HCT116 (cell line): ENCODE measurements around the gene RIPOR3. TPM values are rescaled to one million over a fixed set of nuclear protein-coding genes. Genes with fewer than 3 reads are reported as not detected.

Experiments used
- ATAC-seq: fragments of 200-7000 bp; cut with Tn5 transposase; 2 replicates; pipeline ENCODE4 v1.9.1; 2020; ENCODE audit warnings: mild to moderate bottlenecking, moderate library complexity
- BruUV-seq: library from RNA; stranded (reverse); fragments of 400-500 nt; replicated peaks from 2 replicates; lab custom pipeline; 2021; lab: Mats Ljungman, UMichigan
- CTCF ChIA-PET: fragments of 300-600 bp; sonication (Branson Sonifier 250); formaldehyde crosslinking; loops from one replicate; lab custom pipeline; 2021; ENCODE audit warnings: antibody characterized with exemption; lab: Charles Lee
- POLR2A ChIA-PET: fragments of 300-600, 350-600 bp; sonication (Branson Sonifier 250); formaldehyde crosslinking; loops from one replicate; lab custom pipeline; 2021; ENCODE audit warnings: antibody characterized with exemption; lab: Charles Lee
- RAD21 ChIA-PET, 2 experiments: fragments of 300-600 bp; sonication (Branson Sonifier 250); formaldehyde crosslinking; loops; one replicate each; lab custom pipeline; 2023; ENCODE audit warnings: low total read pairs in 2 of 2; ENCODE audit not compliant: uncharacterized antibody in 2 of 2, unreplicated experiment in 2 of 2, low non-redundant PET in 1 of 2; lab: Charles Lee
- DNase-seq: peaks from one replicate; pipeline ENCODE4 v3.0.0-alpha.2; 2010; ENCODE audit warnings: low read depth, low spot score
- H2AFZ ChIP-seq: fragments of 200-600 bp; shearing (Covaris generic), sonication (generic); 2 replicates; pipeline ENCODE4 v1.6.1; 2017; ENCODE audit warnings: low read depth, mixed run types, mixed read lengths, antibody characterized with exemption, low read length; ENCODE audit not compliant: poor library complexity, severe bottlenecking
- H3K27ac ChIP-seq: 2 replicates; pipeline ENCODE4 v1.5.1; 2012; ENCODE audit warnings: low read depth, low read length
- H3K27me3 ChIP-seq: fragments of 200-600 bp; sonication (generic); 2 replicates; pipeline ENCODE4 v1.6.1; 2016; ENCODE audit warnings: mixed run types, low read length, mixed read lengths; ENCODE audit not compliant: insufficient read depth
- H3K36me3 ChIP-seq, 2 experiments: fragments of 200-500 bp in 1 of 2; fragments of 200-600 bp in 1 of 2; sonication (Bioruptor generic) in 1 of 2; sonication (generic) in 1 of 2; 2 replicates each; pipeline versions ENCODE4 v1.5.1 to v1.6.1; 2014 to 2016; ENCODE audit warnings: low read length in 2 of 2, inconsistent platforms in 1 of 2, mixed read lengths in 1 of 2, mixed run types in 1 of 2; ENCODE audit not compliant: insufficient read depth in 2 of 2, control insufficient read depth in 1 of 2
- H3K4me1 ChIP-seq, 2 experiments: fragments of 200-600 bp in 1 of 2; sonication (generic) in 1 of 2; 2 replicates each; pipeline versions ENCODE4 v1.5.1 to v1.6.1; 2012 to 2017; ENCODE audit warnings: low read length in 2 of 2, inconsistent platforms in 1 of 2, mild to moderate bottlenecking in 1 of 2, mixed read lengths in 1 of 2, mixed run types in 1 of 2, moderate library complexity in 1 of 2; ENCODE audit not compliant: insufficient read depth in 2 of 2, control insufficient read depth in 1 of 2
- H3K4me2 ChIP-seq: fragments of 200-600 bp; sonication (generic); 2 replicates; pipeline ENCODE4 v1.6.1; 2017; ENCODE audit warnings: mixed run types, low read length, mixed read lengths
- H3K4me3 ChIP-seq, 2 experiments: fragments of 200-600 bp in 1 of 2; sonication (generic) in 1 of 2; replicated peaks in 1 of 2; 2 replicates each; pipeline ENCODE4 v1.5.1; 2011 to 2016; ENCODE audit warnings: low read length in 2 of 2, control low read depth in 1 of 2, low read depth in 1 of 2, mild to moderate bottlenecking in 1 of 2, mixed read lengths in 1 of 2, mixed run types in 1 of 2
- H3K79me2 ChIP-seq: fragments of 200-600 bp; sonication (generic); 2 replicates; pipeline ENCODE4 v1.6.1; 2017; ENCODE audit warnings: mild to moderate bottlenecking, mixed run types, low read length, moderate library complexity, mixed read lengths; ENCODE audit not compliant: insufficient read depth
- H3K9ac ChIP-seq: fragments of 200-600 bp; sonication (generic); 2 replicates; pipeline ENCODE4 v1.6.1; 2016; ENCODE audit warnings: low read length, mixed read lengths
- H3K9me2 ChIP-seq: fragments of 200-600 bp; sonication (generic), shearing (Covaris generic); 2 replicates; pipeline ENCODE4 v1.6.1; 2017; ENCODE audit warnings: mixed run types, mild to moderate bottlenecking, moderate library complexity; ENCODE audit not compliant: insufficient read depth
- H3K9me3 ChIP-seq, 2 experiments: fragments of 200-500 bp in 1 of 2; fragments of 200-600 bp in 1 of 2; sonication (Bioruptor generic) in 1 of 2; sonication (generic) in 1 of 2; 2 replicates each; pipeline ENCODE4 v1.6.1; 2014 to 2017; ENCODE audit warnings: low read length in 2 of 2, mixed read lengths in 2 of 2, inconsistent platforms in 1 of 2, low read depth in 1 of 2, mild to moderate bottlenecking in 1 of 2, mixed run types in 1 of 2, moderate library complexity in 1 of 2; ENCODE audit not compliant: control insufficient read depth in 1 of 2, insufficient read depth in 1 of 2
- H4K20me1 ChIP-seq: fragments of 200-600 bp; sonication (generic), shearing (Covaris generic); 2 replicates; pipeline ENCODE4 v1.6.1; 2017; ENCODE audit warnings: mixed run types, mild to moderate bottlenecking, moderate library complexity; ENCODE audit not compliant: insufficient read depth
- ATF3 ChIP-seq: IDR thresholded peaks from 2 replicates; pipeline ENCODE4 v1.6.1; 2012
- CBX3 ChIP-seq: IDR thresholded peaks from 2 replicates; pipeline ENCODE4 v1.6.1; 2012; ENCODE audit warnings: low read depth
- CEBPB ChIP-seq: IDR thresholded peaks from 2 replicates; pipeline ENCODE4 v1.6.1; 2012; ENCODE audit warnings: low read depth
- EGR1 ChIP-seq: IDR thresholded peaks from 2 replicates; pipeline ENCODE4 v1.6.1; 2012; ENCODE audit warnings: low read depth
- EZH2phosphoT487 ChIP-seq: fragments of 200-600 bp; IDR thresholded peaks from 2 replicates; pipeline ENCODE4 v1.6.1; 2018; ENCODE audit warnings: antibody characterized with exemption, borderline replicate concordance
- FOSL1 ChIP-seq: IDR thresholded peaks from 2 replicates; pipeline ENCODE4 v1.6.1; 2012; ENCODE audit warnings: low read depth
- POLR2A ChIP-seq: IDR thresholded peaks from 2 replicates; pipeline ENCODE4 v1.7.0; 2011; ENCODE audit warnings: borderline replicate concordance; ENCODE audit not compliant: insufficient read depth, insufficient read length; ENCODE audit errors: extremely low read depth
- POLR2AphosphoS5 ChIP-seq: IDR thresholded peaks from 2 replicates; pipeline ENCODE4 v1.6.1; 2011; ENCODE audit warnings: mild to moderate bottlenecking, low read depth, low read length, moderate library complexity
- SIN3A ChIP-seq: IDR thresholded peaks from 2 replicates; pipeline ENCODE4 v1.6.1; 2012; ENCODE audit warnings: low read depth
- SRF ChIP-seq: IDR thresholded peaks from 2 replicates; pipeline ENCODE4 v1.6.1; 2012; ENCODE audit warnings: low read depth
- TCF7L2 ChIP-seq: IDR thresholded peaks from 2 replicates; pipeline ENCODE4 v1.7.0; 2011; ENCODE audit warnings: borderline replicate concordance, inconsistent platforms; ENCODE audit not compliant: insufficient read depth, insufficient read length; ENCODE audit errors: extremely low read depth
- YY1 ChIP-seq: IDR thresholded peaks from 2 replicates; pipeline ENCODE4 v1.6.1; 2011; ENCODE audit warnings: low read length, low read depth, moderate library complexity, mild to moderate bottlenecking; ENCODE audit not compliant: insufficient replicate concordance; ENCODE audit errors: extremely low read depth
- ZFX ChIP-seq: fragments of 450-650 bp; IDR thresholded peaks from 2 replicates; pipeline ENCODE4 v1.6.1; 2017
- ZNF274 ChIP-seq: fragments of 200-500 bp; sonication (Bioruptor generic); IDR thresholded peaks from 2 replicates; pipeline ENCODE4 v1.6.1; 2014; ENCODE audit warnings: mild to moderate bottlenecking, low read depth, low read length, inconsistent platforms
- intact Hi-C: fragments of 100-400 bp; cut with micrococcal nuclease; formaldehyde crosslinking; loops from 2 replicates; pipeline ENCODE4 v1.10.0; 2022
- total RNA-seq: library from RNA; stranded (reverse); gene quantifications from one replicate; pipeline ENCODE4 v1.2.1, GENCODE V29; 2021; ENCODE audit not compliant: unreplicated experiment
- TF ChIP-seq, protein P1 (sequence below): IDR thresholded peaks from 2 replicates; pipeline ENCODE4 v1.6.1; 2012; ENCODE audit warnings: low read depth

Gene RIPOR3
- total RNA-seq, 1 experiment from 2014 or later, result 0.22 TPM

- Histone ChIP-seq H3K79me2 (no peaks in the 10 kb centered on the region), H3K4me1 (peaks cover 0 to 4% of the 10 kb centered on the region in 2 experiments; a peak in 1 of 4 replicates), H3K9me3 (no peaks in the 10 kb centered on the region), H3K27me3 (no peaks in the 10 kb centered on the region), H3K9me2 (no peaks in the 10 kb centered on the region), H4K20me1 (no peaks in the 10 kb centered on the region), H2AFZ (no peak overlapping the region), H3K4me3 (no peak overlapping the region), H3K4me2 (no peak overlapping the region), H3K9ac (no peak overlapping the region), H3K27ac (no peak overlapping the region), H3K36me3 (0 out of 4 replicates have a peak, but pooled peaks cover 0 to 2% of the 10 kb centered on the region in 2 experiments)
- no peak for TF ChIP-seq ZFX
- TF ChIP-seq CEBPB, result no peak
- no peak for TF ChIP-seq EGR1
- TF ChIP-seq ZNF274, result no peak
- no peak for TF ChIP-seq EZH2phosphoT487
- no peak for TF ChIP-seq ATF3
- no peak for TF ChIP-seq SIN3A
- no peak for TF ChIP-seq POLR2AphosphoS5
- TF ChIP-seq CBX3, result no peak
- TF ChIP-seq, protein P1, sequence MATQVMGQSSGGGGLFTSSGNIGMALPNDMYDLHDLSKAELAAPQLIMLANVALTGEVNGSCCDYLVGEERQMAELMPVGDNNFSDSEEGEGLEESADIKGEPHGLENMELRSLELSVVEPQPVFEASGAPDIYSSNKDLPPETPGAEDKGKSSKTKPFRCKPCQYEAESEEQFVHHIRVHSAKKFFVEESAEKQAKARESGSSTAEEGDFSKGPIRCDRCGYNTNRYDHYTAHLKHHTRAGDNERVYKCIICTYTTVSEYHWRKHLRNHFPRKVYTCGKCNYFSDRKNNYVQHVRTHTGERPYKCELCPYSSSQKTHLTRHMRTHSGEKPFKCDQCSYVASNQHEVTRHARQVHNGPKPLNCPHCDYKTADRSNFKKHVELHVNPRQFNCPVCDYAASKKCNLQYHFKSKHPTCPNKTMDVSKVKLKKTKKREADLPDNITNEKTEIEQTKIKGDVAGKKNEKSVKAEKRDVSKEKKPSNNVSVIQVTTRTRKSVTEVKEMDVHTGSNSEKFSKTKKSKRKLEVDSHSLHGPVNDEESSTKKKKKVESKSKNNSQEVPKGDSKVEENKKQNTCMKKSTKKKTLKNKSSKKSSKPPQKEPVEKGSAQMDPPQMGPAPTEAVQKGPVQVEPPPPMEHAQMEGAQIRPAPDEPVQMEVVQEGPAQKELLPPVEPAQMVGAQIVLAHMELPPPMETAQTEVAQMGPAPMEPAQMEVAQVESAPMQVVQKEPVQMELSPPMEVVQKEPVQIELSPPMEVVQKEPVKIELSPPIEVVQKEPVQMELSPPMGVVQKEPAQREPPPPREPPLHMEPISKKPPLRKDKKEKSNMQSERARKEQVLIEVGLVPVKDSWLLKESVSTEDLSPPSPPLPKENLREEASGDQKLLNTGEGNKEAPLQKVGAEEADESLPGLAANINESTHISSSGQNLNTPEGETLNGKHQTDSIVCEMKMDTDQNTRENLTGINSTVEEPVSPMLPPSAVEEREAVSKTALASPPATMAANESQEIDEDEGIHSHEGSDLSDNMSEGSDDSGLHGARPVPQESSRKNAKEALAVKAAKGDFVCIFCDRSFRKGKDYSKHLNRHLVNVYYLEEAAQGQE, result no peak
- TF ChIP-seq FOSL1, result no peak
- TF ChIP-seq SRF, result no peak
- TF ChIP-seq TCF7L2, result no peak
- no peak for TF ChIP-seq YY1
- no peak for TF ChIP-seq POLR2A
- ChIA-PET POLR2A (no interaction called here), CTCF (no interaction called here), RAD21 (no interaction called here)
- no peak for DNase-seq
- TSS peak; percentile 21 for BruUV-seq
- ATAC-seq, result no peak
- intact Hi-C loops, result no loop called here
Measured at GRCh38 chr20:50591233-50591852, 100.0 kb downstream of the RIPOR3 start.
